Putamen (tissue), 1 donor: ENCODE measurements around the gene SLC2A6.

ENCODE experiments used
- DNase-seq: peaks from one replicate; pipeline ENCODE4 v3.0.0-alpha.2; 2016; ENCODE audit warnings: low spot score

SLC2A6 gene

GRCh38 chr9:133496861-133497842 is 18.3 kb upstream of the SLC2A6 start:
- DNase-seq: no peak

DNA sequence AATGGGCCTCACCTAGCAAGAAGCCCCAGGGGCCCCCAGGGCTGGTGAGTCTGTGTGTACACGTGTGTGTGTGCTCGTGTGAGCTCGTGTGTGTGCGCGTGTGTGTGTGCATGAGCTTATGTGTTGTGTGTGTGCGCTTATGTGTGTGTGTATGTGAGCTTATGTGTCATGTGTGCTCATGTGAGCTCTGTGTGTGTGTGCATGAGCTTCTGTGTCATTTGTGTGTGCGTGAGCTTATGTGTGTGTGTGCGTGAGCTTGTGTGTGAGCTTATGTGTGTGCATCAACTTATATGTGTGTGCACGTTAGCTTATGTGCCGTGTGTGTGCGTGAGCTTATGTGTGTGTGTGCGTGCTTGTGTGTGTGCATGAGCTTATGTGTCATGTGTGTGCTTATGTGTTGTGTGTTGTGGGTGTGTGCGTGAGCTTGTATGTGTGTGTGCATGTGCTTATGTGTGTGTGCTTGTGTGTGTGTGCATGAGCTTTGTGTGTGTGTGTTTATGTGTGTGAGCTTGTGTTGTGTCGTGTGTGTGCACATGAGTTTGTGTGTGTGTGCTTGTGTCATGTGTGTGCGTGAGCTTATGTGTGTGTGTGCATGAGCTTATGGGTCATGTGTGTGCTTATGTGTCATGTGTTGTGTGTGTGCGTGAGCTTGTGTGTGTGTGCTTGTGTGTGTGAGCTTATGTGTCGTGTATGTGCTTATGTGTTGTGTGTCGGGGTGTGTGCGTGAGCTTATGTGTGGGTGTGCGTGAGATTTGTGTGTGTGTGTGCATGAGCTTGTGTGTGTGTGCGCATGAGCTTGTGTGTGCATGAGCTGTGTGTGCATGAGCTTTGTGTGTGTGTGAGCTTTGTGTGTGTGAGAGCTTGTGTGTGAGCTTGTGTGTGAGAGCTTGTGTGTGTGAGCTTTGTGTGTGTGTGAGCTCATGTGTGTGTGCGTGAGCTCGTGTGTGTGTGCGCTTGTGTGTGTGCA is 16.7 kb upstream of the SLC2A6 start:
- DNase-seq: no peak

- DNase-seq: no peak
These were observed 15.9 kb upstream of the SLC2A6 start for GRCh38 chr9:133494636-133495326.

GRCh38 chr9:133493845-133494540 is 15.1 kb upstream of the SLC2A6 start:
- DNase-seq: no peak

DNA sequence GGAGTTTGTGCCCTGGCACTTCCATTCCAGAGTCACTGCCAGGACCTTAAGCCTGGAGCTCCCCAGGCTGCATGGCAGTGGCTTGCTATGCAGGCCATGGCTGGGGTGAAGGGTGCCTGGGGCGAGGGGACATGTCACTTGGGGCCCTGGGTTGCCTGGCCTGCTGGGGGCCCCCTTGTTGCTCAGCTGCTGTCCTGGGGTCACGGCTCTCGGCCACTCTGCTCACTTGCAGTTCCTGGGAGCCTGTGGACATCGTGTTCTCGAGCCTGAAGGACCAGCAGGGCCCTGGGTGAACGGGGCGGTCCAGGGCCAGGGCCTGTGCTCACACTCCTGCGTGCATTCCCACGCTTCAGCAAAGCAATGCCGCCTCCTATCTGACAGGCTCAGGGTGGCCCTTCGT is 14.5 kb upstream of the SLC2A6 start:
- DNase-seq: no peak

DNA sequence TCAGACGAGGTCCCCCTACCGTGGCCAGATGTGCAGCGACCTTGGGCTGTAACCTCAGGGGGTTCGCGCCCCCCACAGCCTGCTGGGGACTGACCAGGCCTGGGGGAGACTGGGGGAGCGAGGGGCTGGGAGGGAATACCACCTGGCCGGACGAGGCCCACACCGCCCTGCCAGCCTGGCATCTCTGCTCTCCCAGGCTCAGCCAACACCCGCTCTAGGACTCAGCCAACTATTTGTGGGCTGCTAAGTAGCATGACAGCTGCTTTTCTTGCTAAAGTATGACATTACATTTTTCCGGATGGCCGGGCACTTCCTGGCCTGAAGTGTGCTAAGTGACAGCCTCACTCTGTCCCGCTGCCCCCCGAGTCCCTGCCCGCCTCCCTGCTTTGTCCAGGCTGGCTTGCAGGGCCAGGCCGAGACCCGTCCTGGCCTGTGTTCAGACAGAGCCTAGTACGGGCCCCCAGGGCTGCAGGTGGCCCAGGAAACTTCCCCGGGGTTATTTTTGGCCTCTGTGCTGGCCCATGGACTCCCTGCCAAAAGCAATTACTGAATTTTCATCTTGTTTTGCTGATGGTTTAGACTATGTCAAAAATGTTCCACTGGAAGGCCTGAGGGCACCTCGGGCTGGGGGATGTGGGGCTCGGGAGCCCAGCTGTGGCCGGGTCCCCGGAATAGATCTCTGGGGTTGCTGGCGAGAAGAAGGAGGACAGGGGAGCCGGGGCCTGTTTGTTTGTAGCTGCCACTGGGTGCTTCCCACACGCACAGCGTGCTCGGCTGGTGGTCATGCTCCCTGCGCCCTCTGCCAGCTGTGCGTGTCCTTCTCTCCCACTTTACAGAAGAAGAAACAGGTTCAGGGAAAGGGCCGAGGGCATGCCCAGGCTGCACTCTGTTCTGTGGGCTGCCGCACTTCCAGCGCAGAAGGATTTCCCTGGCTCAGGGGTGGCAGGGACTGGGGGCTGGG is 13.4 kb upstream of the SLC2A6 start:
- DNase-seq: no peak

DNA sequence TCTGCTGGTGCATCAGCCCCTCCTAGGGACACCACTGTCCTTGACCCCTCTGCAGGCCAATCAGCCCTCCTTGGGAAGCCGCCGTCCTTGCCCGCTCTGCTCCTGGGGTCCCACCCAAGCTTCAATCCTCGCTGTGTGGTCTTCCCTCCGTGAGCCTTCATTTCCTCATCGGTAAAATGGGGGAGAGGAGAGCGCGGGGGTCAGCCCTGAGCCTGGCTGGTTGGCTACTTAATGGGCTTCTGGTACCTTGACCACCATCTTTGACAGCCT is 12.7 kb upstream of the SLC2A6 start:
- DNase-seq: no peak

- no peak for DNase-seq
These were observed 12.2 kb upstream of the SLC2A6 start for GRCh38 chr9:133490865-133491655.

- no peak for DNase-seq
These were observed 11.3 kb upstream of the SLC2A6 start for GRCh38 chr9:133490201-133490681.

DNA sequence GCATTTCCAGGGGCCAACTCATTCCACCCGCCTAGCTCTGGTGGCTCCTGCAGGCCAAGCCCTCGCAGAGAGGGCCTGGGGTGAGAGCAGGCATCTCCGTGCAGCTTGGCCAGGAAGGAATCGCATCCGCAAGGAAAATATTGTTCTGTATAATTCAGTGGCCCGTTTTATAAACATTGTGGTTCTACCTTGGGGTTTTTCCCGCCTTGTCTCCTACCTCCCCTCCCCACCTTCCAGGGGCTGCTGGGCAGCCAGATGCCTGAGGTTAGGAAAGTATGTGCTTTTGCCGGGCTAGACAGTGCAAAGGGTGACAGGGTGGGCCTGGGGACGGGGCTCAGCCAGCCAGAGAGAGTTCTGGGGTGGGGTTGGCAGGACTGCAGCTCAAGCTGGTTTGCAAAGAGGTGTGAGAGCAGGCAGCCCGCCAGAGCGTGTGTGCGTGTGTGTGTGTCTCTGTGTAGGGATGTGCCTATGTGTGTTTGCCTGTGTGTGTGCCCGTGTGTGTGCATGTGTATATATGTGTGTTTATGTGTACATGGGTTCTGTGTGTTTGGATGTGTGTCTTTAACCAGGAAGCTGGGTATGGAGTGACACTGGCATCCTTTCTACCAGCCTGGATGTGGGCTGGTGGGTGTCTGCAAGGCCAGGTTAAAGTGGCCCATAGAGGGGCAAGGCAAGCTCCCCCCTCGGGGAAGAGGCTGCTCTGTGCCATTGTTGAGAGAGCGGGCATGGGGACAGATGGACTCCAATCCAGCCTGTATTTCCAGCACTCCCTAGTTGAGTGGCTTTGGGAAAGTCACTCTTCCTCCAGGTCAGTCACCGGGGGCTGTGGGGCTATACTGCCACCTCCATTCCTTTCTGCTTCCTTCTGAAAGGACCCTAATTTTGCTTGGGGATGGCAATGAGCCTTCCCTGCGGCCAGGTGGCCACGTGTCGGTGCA is 10.6 kb upstream of the SLC2A6 start:
- DNase-seq: no peak

GRCh38 chr9:133488686-133489252 is 9.9 kb upstream of the SLC2A6 start:
- no peak for DNase-seq

DNA sequence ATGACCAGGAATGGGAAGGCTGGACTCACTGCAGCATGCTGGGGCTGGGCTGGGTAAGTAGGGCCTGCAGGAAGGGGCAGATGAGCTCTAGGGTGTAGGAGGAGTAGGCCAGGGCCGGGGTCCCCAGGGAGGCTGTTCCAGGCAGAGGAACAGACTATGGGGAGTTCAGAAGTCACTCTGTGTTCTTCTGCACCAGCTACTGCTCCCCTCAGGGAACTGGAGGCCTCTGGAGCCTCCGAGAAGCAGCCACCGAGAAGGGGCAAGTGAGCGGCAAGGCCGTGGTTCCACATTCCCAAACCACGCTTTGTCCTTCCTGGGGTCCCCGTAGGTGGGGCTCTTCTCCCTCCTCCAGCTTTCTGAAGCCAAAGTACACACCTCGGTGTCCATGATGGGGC is 8.4 kb upstream of the SLC2A6 start:
- DNase-seq: no peak

- no peak for DNase-seq
These were observed 6.8 kb upstream of the SLC2A6 start for GRCh38 chr9:133485531-133486260.

DNA sequence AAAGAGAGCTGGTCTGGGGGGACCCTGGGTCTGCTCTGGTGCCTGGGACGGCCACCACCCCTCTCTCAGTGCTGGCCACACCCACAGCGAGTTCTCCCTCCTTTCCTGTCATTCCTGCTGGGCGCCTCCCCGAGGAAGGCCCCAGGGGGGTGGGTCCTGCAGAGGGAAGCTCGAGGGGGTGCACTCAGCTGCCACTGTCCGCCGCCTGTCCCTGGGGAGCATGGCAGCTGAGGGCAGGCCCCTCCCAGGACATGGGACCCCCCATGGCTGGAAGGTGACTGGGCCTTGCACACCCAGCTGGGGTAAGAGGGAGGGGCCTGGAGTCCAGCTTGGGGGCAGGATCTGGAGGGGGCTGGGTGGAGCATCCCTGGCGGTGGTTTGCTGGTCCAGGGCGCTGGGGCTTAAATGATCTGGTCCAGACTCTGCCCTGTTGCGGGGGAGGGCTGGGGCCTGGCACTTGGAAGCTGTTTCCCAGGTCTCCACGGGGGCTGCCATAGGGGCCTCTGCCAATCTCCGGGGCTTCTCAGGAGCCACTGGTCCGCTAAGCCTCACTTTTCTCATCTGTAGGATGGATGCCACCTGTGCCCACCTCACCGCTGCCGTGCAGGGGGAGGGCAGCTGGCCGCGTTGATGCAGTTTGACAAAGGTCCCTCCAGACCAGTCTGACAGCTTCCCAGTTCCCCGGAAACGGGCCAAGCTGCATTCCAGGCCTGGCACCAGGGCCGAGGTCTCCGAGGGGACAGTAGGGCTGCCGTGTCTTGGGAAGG is 6.0 kb upstream of the SLC2A6 start:
- DNase-seq: no peak

DNA sequence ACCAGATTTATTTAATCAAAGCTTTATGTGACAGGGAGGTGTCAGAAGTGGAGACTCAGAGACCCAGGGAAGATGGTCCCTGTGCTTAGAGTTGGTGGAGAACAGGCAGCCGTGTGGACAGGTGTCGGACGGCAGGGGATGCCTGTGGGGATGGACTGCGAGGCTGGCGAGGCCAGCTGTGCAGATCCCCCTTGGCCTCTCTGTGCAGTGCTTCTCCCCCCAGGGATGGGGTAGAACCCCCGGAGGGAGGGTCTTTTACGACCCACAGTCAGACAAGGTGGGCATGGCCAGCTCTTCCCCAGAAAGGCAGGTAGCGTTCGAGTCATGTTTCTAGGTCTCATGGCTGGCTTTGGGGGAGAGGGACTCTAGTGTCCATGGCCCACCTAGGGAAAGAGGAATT is 4.7 kb upstream of the SLC2A6 start:
- no peak for DNase-seq

GRCh38 chr9:133477992-133478850 is 678 bp downstream of the SLC2A6 start:
- DNase-seq: no peak
